Gastroesophageal sphincter (tissue), 4 donors: Measurements from ENCODE around the gene TRPC4. TPM values are rescaled to one million over a fixed set of nuclear protein-coding genes. Genes with fewer than 3 reads are reported as not detected.

Source experiments
- ATAC-seq: fragments of 150-250 bp; one replicate; pipeline ENCODE4 v1.9.1; 2016; ENCODE audit warnings: mild to moderate bottlenecking, moderate library complexity
- H3K27ac ChIP-seq, 4 donors: fragments of 200-600 bp; sonication (generic) in 3 of 4; 1 replicate in 3 of 4; 2 replicates in 1 of 4; pipeline ENCODE4 v1.5.1; 2016 to 2019
- H3K27me3 ChIP-seq: fragments of 200-600 bp; sonication (generic); one replicate; pipeline ENCODE4 v1.5.1; 2019
- H3K36me3 ChIP-seq, 2 donors: fragments of 200-600 bp; sonication (generic); one replicate each; pipeline ENCODE4 v1.5.1; 2019; ENCODE audit warnings: control low read depth in 1 of 2
- H3K4me1 ChIP-seq, 3 donors: fragments of 200-600 bp; sonication (generic); 1 replicate in 2 of 3; 2 replicates in 1 of 3; pipeline ENCODE4 v1.5.1; 2016 to 2019; ENCODE audit warnings: control low read depth in 2 of 3
- H3K4me3 ChIP-seq, 2 donors: fragments of 200-600 bp; sonication (generic); one replicate each; pipeline ENCODE4 v1.5.1; 2019; ENCODE audit warnings: mild to moderate bottlenecking in 1 of 2, moderate library complexity in 1 of 2
- H3K9me3 ChIP-seq, 3 donors: fragments of 200-600 bp; sonication (generic); one replicate each; pipeline ENCODE4 v1.5.1; 2017 to 2019; ENCODE audit warnings: control low read depth in 2 of 3
- EP300 ChIP-seq: sonication (generic); formaldehyde crosslinking; IDR thresholded peaks from one replicate; pipeline ENCODE4 v1.6.1; 2017; ENCODE audit warnings: antibody characterized with exemption, mild to moderate bottlenecking
- POLR2A ChIP-seq, 2 donors: fragments of 450-650 bp; IDR thresholded peaks; one replicate each; pipeline ENCODE4 v1.6.1; 2017; ENCODE audit warnings: antibody characterized with exemption in 2 of 2, mild to moderate bottlenecking in 2 of 2, moderate library complexity in 1 of 2
- POLR2AphosphoS5 ChIP-seq: sonication (generic); formaldehyde crosslinking; IDR thresholded peaks from one replicate; pipeline ENCODE4 v1.6.1; 2017; ENCODE audit warnings: antibody characterized with exemption
- WGBS, 2 donors: methylation state at CpG; one replicate each; pipeline ENCODE4 v1.1.5; 2018; ENCODE audit warnings: low coverage in 1 of 2; 5-methylcytosine and 5-hydroxymethylcytosine counted together
- total RNA-seq, 4 donors: library from RNA; depleted of rRNA; stranded (reverse); fragments of >200 nt; gene quantifications; one replicate each; pipeline ENCODE4 v1.1.0, GENCODE V29; 2016
- TF ChIP-seq, protein P1 (sequence below), 4 experiments: fragments of 200-600 bp in 2 of 4; fragments of 450-650 bp in 2 of 4; sonication (generic) in 1 of 4; IDR thresholded peaks; one replicate each; pipeline ENCODE4 v1.5.1; 2017 to 2019; ENCODE audit warnings: antibody characterized with exemption in 4 of 4, mild to moderate bottlenecking in 2 of 4, moderate library complexity in 2 of 4

The TRPC4 gene
- total RNA-seq, 4 donors from 2014 or later = 0.31 to 1.1 (median 0.87) TPM; not detected in 1

DNA sequence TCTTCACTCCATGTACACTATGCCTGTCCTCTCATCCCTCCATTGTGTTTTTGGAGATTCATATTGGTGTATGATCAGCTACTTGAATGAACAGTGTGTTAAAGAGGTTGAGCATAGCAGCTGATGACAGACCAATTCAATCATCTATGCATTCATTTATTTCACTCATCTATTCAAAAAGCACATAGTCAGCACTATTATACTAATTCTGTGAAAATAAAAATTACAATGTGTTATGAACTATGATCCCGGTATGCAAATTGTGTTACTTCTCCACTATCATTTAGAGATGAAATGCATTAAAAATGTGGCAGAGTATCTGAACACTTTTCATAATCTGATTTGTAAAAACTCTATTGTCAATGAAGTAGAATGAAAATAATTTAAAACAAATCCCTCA is 5.9 kb downstream of the TRPC4 start:
- WGBS, 2 donors = 86 to 100% methylated on average over 1 of the region's 1 CpG
- H3K36me3 ChIP-seq = no peaks in the 10 kb centered on the region
- no peak overlapping the region for H3K27ac ChIP-seq
- H3K4me3 ChIP-seq = no peak overlapping the region
- ATAC-seq = no peak
- no peaks in the 10 kb centered on the region for H3K9me3 ChIP-seq
- TF ChIP-seq EP300 (no peak), POLR2A (IDR thresholded peaks at IDR 0.05) (no peak), POLR2AphosphoS5 (no peak)
- TF ChIP-seq, protein P1, sequence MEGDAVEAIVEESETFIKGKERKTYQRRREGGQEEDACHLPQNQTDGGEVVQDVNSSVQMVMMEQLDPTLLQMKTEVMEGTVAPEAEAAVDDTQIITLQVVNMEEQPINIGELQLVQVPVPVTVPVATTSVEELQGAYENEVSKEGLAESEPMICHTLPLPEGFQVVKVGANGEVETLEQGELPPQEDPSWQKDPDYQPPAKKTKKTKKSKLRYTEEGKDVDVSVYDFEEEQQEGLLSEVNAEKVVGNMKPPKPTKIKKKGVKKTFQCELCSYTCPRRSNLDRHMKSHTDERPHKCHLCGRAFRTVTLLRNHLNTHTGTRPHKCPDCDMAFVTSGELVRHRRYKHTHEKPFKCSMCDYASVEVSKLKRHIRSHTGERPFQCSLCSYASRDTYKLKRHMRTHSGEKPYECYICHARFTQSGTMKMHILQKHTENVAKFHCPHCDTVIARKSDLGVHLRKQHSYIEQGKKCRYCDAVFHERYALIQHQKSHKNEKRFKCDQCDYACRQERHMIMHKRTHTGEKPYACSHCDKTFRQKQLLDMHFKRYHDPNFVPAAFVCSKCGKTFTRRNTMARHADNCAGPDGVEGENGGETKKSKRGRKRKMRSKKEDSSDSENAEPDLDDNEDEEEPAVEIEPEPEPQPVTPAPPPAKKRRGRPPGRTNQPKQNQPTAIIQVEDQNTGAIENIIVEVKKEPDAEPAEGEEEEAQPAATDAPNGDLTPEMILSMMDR (IDR thresholded peaks at IDR 0.05) = no peak
- no peaks in the 10 kb centered on the region for H3K27me3 ChIP-seq
- H3K4me1 ChIP-seq = no peaks in the 10 kb centered on the region

DNA sequence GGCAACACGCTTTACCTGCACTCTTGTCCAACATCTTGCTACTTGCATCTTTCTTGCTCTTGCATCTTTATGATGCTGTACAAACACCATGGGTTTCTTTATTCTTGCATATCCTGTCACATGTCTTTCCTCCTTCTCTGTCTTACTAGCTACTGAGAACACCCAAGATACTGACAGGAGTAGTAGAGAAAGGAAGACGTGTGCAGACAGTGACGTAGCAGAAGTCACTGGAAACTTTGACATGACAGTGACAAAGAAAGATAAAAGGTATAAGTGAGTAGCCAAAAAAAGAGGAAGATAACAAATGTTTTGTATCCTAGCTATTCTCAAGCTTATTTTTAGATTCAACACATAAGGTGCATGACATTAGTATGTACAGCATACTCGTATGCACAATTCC is 34.2 kb downstream of the TRPC4 start:
- Histone ChIP-seq H3K4me3 (no peak overlapping the region), H3K27ac (no peak overlapping the region), H3K27me3 (no peaks in the 10 kb centered on the region), H3K9me3 (no peaks in the 10 kb centered on the region), H3K36me3 (no peaks in the 10 kb centered on the region), H3K4me1 (no peaks in the 10 kb centered on the region)
- TF ChIP-seq EP300 (no peak), POLR2AphosphoS5 (no peak), POLR2A (IDR thresholded peaks at IDR 0.05) (no peak)
- TF ChIP-seq, protein P1 (IDR thresholded peaks at IDR 0.05) = no peak
- ATAC-seq = no peak
- WGBS, 2 donors = 76 to 90% methylated on average over 2 to 4 of the region's 4 CpGs

DNA sequence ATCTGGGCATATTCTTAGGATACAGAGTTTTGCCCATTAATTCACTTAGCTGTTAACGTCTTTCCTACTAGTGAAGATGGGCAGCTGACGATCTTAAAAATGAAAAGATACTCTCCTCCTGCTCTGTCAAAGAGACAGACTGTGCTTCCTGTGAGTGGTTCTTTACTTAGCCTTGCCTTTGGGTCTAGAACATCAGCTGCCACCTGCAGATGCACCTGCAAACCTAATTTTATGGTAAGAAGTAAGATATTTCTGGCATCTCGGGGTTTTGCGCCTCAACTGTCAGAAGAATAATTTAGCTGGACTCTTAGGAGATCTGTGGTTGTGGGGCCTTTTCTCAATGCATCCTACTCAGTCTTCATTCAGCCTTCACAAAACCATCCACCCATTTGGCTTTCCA is 36.2 kb downstream of the TRPC4 start:
- H3K4me3 ChIP-seq = no peak overlapping the region
- no peak overlapping the region for H3K27ac ChIP-seq
- no peaks in the 10 kb centered on the region for H3K36me3 ChIP-seq
- no peaks in the 10 kb centered on the region for H3K9me3 ChIP-seq
- TF ChIP-seq POLR2AphosphoS5 (no peak), POLR2A (IDR thresholded peaks at IDR 0.05) (no peak), EP300 (no peak)
- TF ChIP-seq, protein P1 (IDR thresholded peaks at IDR 0.05) = no peak
- no peaks in the 10 kb centered on the region for H3K27me3 ChIP-seq
- ATAC-seq = no peak
- no peaks in the 10 kb centered on the region for H3K4me1 ChIP-seq
- WGBS, 2 donors = 59 to 64% methylated on average over 3 to 4 of the region's 4 CpGs

DNA sequence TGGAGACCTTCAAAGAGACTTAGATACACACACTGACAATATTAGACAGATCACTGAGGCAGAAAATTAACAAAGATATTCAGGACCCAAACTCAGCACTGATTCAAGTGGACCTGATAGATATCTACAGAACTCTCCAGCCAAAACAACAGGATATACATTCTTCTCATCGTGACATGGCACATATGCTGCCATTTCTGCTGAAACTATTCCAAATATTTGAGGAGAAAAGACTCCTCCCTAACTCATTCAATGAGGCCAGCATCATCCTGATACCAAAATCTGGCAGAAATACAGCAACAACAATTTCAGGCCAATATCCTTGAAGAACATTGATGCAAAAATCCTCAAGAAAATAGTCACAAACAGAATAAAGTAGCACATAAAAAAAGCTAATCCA is 53.3 kb downstream of the TRPC4 start:
- no peaks in the 10 kb centered on the region for H3K27me3 ChIP-seq
- peaks cover 0 to 17% (median 0%) of the 10 kb centered on the region in 3 donors for H3K9me3 ChIP-seq
- H3K4me1 ChIP-seq = no peaks in the 10 kb centered on the region
- H3K36me3 ChIP-seq = no peaks in the 10 kb centered on the region
- no peak overlapping the region for H3K4me3 ChIP-seq
- WGBS, 2 donors = 88 to 100% methylated on average over 1 of the region's 1 CpG
- TF ChIP-seq POLR2A (IDR thresholded peaks at IDR 0.05) (no peak), POLR2AphosphoS5 (no peak)
- TF ChIP-seq, protein P1 (IDR thresholded peaks at IDR 0.05) = no peak
- H3K27ac ChIP-seq = no peak overlapping the region
- ATAC-seq = no peak

DNA sequence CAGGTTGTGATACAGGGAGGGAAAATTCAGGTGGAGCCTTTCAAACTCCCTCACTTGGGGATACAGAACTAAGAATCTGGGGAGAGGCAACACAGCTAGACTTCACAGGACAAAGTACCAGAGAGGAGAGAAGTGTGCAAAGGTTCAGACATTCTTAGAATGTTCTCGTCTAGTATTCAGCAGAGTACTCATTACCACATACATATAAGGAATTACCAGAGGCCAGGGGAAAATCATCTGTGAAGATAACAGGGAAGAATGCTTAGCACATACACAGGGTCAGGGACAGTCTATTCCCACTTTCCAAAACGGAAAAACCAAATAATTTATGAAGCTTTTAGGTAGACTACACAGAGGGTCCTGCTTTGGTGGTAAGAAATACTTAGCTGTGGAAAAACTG is 58.1 kb downstream of the TRPC4 start:
- Histone ChIP-seq H3K4me1 (no peaks in the 10 kb centered on the region), H3K27ac (no peak overlapping the region), H3K27me3 (no peaks in the 10 kb centered on the region), H3K4me3 (no peak overlapping the region), H3K36me3 (no peaks in the 10 kb centered on the region), H3K9me3 (peaks cover 0 to 6% (median 0%) of the 10 kb centered on the region in 3 donors)
- no peak for ATAC-seq
- no peak for TF ChIP-seq POLR2AphosphoS5
- TF ChIP-seq POLR2A (IDR thresholded peaks at IDR 0.05) = no peak
- no peak for TF ChIP-seq EP300
- TF ChIP-seq, protein P1 (IDR thresholded peaks at IDR 0.05) = no peak
- WGBS, 2 donors = 47 to 90% methylated on average over 2 of the region's 2 CpGs
